Suprapubic skin (tissue), 3 donors: ENCODE data around the gene CNTN2.

Experiments used
- CTCF ChIP-seq, 2 donors: fragments of 200-600 bp in 1 of 2; fragments of 450-650 bp in 1 of 2; sonication (generic) in 1 of 2; IDR thresholded peaks; one replicate each; pipeline ENCODE4 v1.5.1; 2016 to 2019; ENCODE audit warnings: antibody characterized with exemption in 2 of 2, mild to moderate bottlenecking in 1 of 2, moderate library complexity in 1 of 2
- POLR2AphosphoS5 ChIP-seq, 3 donors: sonication (generic); formaldehyde crosslinking; IDR thresholded peaks; one replicate each; pipeline ENCODE4 v1.6.1; 2017; ENCODE audit warnings: antibody characterized with exemption in 3 of 3

- TF ChIP-seq CTCF (IDR thresholded peaks at IDR 0.05) (no peak), POLR2AphosphoS5 (IDR thresholded peaks at IDR 0.05) (no peak)
Observed at GRCh38 chr1:205020466-205020865, 22.5 kb upstream of the CNTN2 start.
